Mesendoderm (in vitro differentiated cells): ENCODE data around the gene M1AP.
A peak's percentile ranks its signal among the peaks of the same experiment; 100 is the strongest.

ENCODE experiments used
- DNase-seq: peaks from one replicate; pipeline ENCODE4 v3.0.0; 2013
- H2AK5ac ChIP-seq: 2 replicates; pipeline ENCODE4 v1.6.1; 2013; ENCODE audit warnings: low read length, inconsistent platforms
- H2BK120ac ChIP-seq: 2 replicates; pipeline ENCODE4 v1.6.1; 2013; ENCODE audit warnings: low read depth, mild to moderate bottlenecking, low read length, moderate library complexity, mixed read lengths
- H2BK15ac ChIP-seq: replicated peaks from 2 replicates; pipeline ENCODE4 v1.6.1; 2013; ENCODE audit warnings: low read depth, mild to moderate bottlenecking, moderate library complexity
- H2BK5ac ChIP-seq: 2 replicates; pipeline ENCODE4 v1.6.1; 2013; ENCODE audit warnings: low read length, inconsistent platforms
- H3K18ac ChIP-seq: 2 replicates; pipeline ENCODE4 v1.6.1; 2013; ENCODE audit warnings: mild to moderate bottlenecking, low read length, mixed read lengths
- H3K23ac ChIP-seq: one replicate; pipeline ENCODE4 v1.6.1; 2013; ENCODE audit warnings: low read length
- H3K27ac ChIP-seq: 2 replicates; pipeline ENCODE4 v1.5.1; 2013; ENCODE audit warnings: low read depth, mild to moderate bottlenecking, inconsistent platforms, low read length, moderate library complexity
- H3K27me3 ChIP-seq: 2 replicates; pipeline ENCODE4 v1.6.1; 2013; ENCODE audit warnings: low read length, control low read depth, mild to moderate bottlenecking, inconsistent platforms; ENCODE audit not compliant: insufficient read depth, poor library complexity
- H3K36me3 ChIP-seq: 2 replicates; pipeline ENCODE4 v1.6.1; 2013; ENCODE audit warnings: low read length, inconsistent platforms; ENCODE audit not compliant: control insufficient read depth, insufficient read depth
- H3K4ac ChIP-seq: one replicate; pipeline ENCODE4 v1.6.1; 2013; ENCODE audit warnings: low read depth, mild to moderate bottlenecking, low read length, moderate library complexity
- H3K4me1 ChIP-seq: 2 replicates; pipeline ENCODE4 v1.6.1; 2013; ENCODE audit warnings: low read depth, low read length, inconsistent platforms; ENCODE audit not compliant: control insufficient read depth
- H3K4me2 ChIP-seq: 2 replicates; pipeline ENCODE4 v1.6.1; 2013; ENCODE audit warnings: low read length
- H3K4me3 ChIP-seq: 2 replicates; pipeline ENCODE4 v1.5.1; 2013; ENCODE audit warnings: mild to moderate bottlenecking, low read length
- H3K56ac ChIP-seq: one replicate; pipeline ENCODE4 v1.6.1; 2013; ENCODE audit warnings: low read length
- H3K79me1 ChIP-seq: 2 replicates; pipeline ENCODE4 v1.6.1; 2013; ENCODE audit warnings: low read length, inconsistent platforms
- H3K79me2 ChIP-seq: 2 replicates; pipeline ENCODE4 v1.6.1; 2013; ENCODE audit warnings: mild to moderate bottlenecking, low read length; ENCODE audit not compliant: control insufficient read depth, insufficient read depth
- H3K9ac ChIP-seq: 2 replicates; pipeline ENCODE4 v1.6.1; 2013; ENCODE audit warnings: low read length, inconsistent platforms
- H4K5ac ChIP-seq: one replicate; pipeline ENCODE4 v1.6.1; 2013; ENCODE audit warnings: low read length
- H4K8ac ChIP-seq: one replicate; pipeline ENCODE4 v1.6.1; 2013; ENCODE audit warnings: low read depth, mild to moderate bottlenecking, control low read depth, low read length, moderate library complexity
- WGBS: extraction: QIAGEN DNeasy Blood & Tissue Kit; methylation state at CpG from one replicate; pipeline ENCODE4 v1.1.7; 2013; ENCODE audit warnings: low lambda C conversion rate, missing lambda C conversion rate; ENCODE audit not compliant: insufficient coverage; ENCODE audit errors: extremely low coverage; 5-methylcytosine and 5-hydroxymethylcytosine counted together

Gene M1AP

DNA sequence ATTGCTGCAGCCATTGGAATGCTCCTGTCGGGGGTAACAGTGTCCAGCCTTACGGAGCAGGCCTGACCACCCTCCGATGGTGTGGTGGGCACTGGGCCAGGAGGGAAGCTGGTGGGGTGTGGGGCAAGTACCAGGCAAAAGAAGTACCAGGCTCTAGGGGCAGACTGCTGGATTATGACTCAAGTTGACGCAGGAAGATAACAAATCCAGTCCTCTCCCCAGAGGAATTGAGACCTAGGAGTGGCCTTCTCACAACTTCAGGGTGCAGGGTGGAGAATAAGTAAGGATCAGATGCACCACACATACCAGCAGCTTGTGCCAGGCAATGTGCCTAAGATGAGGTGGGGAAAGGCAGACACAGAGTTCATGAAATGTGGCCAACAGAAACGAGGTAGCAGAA is 43.8 kb upstream of the M1AP start:
- DNase-seq = no peak
- Histone ChIP-seq H4K8ac (no peak overlapping the region), H3K4me3 (no peak overlapping the region), H3K4me2 (no peak overlapping the region), H3K79me1 (no peaks in the 10 kb centered on the region), H3K79me2 (no peaks in the 10 kb centered on the region), H2BK5ac (no peak overlapping the region), H3K36me3 (no peaks in the 10 kb centered on the region), H3K56ac (no peak overlapping the region), H4K5ac (no peak overlapping the region), H3K27me3 (no peaks in the 10 kb centered on the region), H2AK5ac (no peak overlapping the region), H3K27ac (no peak overlapping the region), H2BK120ac (no peak overlapping the region), H3K23ac (no peak overlapping the region), H3K18ac (no peak overlapping the region), H3K9ac (no peak overlapping the region), H3K4ac (no peak overlapping the region), H2BK15ac (no peak overlapping the region), H3K4me1 (no peaks in the 10 kb centered on the region)
- WGBS = no CpG with 5 or more reads among the region's 5 CpGs

DNA sequence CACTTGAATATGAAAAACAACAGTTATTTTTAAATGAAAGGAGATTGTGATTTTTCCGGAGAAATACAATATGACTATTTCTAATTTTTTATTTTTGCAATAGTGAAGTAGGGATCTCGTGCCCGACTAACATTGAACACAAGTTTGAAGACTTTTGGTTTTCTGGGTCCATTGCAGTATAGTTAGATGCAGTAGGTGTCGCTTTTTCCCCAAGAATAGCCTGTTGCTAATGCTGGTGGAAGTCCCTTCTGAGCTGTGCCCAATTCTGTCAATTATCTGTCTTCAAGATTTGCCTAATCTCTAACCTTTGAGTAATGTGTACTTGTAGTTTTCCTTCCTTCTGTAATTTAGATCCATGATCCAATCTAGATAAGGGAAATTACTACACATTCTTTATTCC is 42.4 kb upstream of the M1AP start:
- H2BK5ac ChIP-seq = no peak overlapping the region
- peak; percentile 63 for DNase-seq
- no peak overlapping the region for H2AK5ac ChIP-seq
- H3K36me3 ChIP-seq = no peaks in the 10 kb centered on the region
- no peak overlapping the region for H3K56ac ChIP-seq
- no CpG with 5 or more reads among the region's 4 CpGs for WGBS
- no peaks in the 10 kb centered on the region for H3K4me1 ChIP-seq
- H3K79me2 ChIP-seq = no peaks in the 10 kb centered on the region
- H3K9ac ChIP-seq = no peak overlapping the region
- no peak overlapping the region for H3K23ac ChIP-seq
- no peak overlapping the region for H4K8ac ChIP-seq
- no peak overlapping the region for H3K4ac ChIP-seq
- no peak overlapping the region for H3K27ac ChIP-seq
- no peak overlapping the region for H2BK15ac ChIP-seq
- no peak overlapping the region for H3K4me3 ChIP-seq
- H3K27me3 ChIP-seq = no peaks in the 10 kb centered on the region
- H3K79me1 ChIP-seq = no peaks in the 10 kb centered on the region
- no peak overlapping the region for H2BK120ac ChIP-seq
- H4K5ac ChIP-seq = no peak overlapping the region
- H3K4me2 ChIP-seq = no peak overlapping the region
- H3K18ac ChIP-seq = no peak overlapping the region

GRCh38 chr2:74689671-74690070 is 41.5 kb upstream of the M1AP start:
- no peaks in the 10 kb centered on the region for H3K36me3 ChIP-seq
- no peaks in the 10 kb centered on the region for H3K27me3 ChIP-seq
- no peak overlapping the region for H2AK5ac ChIP-seq
- no peak overlapping the region for H2BK120ac ChIP-seq
- H3K4me2 ChIP-seq = no peak overlapping the region
- no peak for DNase-seq
- H3K18ac ChIP-seq = no peak overlapping the region
- no peak overlapping the region for H3K4ac ChIP-seq
- H3K27ac ChIP-seq = no peak overlapping the region
- H3K23ac ChIP-seq = no peak overlapping the region
- WGBS = no CpG with 5 or more reads among the region's 3 CpGs
- H3K79me2 ChIP-seq = no peaks in the 10 kb centered on the region
- no peak overlapping the region for H4K8ac ChIP-seq
- no peak overlapping the region for H3K56ac ChIP-seq
- no peak overlapping the region for H2BK15ac ChIP-seq
- H3K4me1 ChIP-seq = no peaks in the 10 kb centered on the region
- H3K9ac ChIP-seq = no peak overlapping the region
- no peaks in the 10 kb centered on the region for H3K79me1 ChIP-seq
- no peak overlapping the region for H3K4me3 ChIP-seq
- H2BK5ac ChIP-seq = no peak overlapping the region
- no peak overlapping the region for H4K5ac ChIP-seq

DNA sequence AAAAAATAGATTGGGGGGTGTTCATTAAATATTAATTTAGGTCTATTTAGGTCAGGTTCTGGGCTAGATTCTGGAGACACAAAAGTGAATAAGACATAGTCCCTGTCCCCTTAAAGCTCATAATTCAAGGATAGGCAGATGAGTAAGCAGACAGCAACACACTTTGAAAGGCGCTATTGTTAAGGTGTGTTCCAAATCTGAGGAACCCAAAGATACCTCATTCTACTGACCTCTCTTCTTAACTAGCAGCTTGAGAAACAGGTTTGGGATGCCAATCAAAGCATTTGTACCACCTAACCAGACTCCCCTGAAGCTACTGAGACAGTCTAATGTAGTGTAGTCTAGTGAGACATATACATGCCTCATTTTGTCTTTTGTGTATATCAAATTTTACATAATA is 40.8 kb upstream of the M1AP start:
- no CpG with 5 or more reads among the region's 1 CpG for WGBS
- no peak overlapping the region for H3K18ac ChIP-seq
- no peak overlapping the region for H3K56ac ChIP-seq
- H2BK5ac ChIP-seq = no peak overlapping the region
- H2BK15ac ChIP-seq = no peak overlapping the region
- H3K36me3 ChIP-seq = no peaks in the 10 kb centered on the region
- H3K79me1 ChIP-seq = no peaks in the 10 kb centered on the region
- no peak overlapping the region for H3K4me2 ChIP-seq
- no peaks in the 10 kb centered on the region for H3K27me3 ChIP-seq
- DNase-seq = no peak
- H3K9ac ChIP-seq = no peak overlapping the region
- H3K79me2 ChIP-seq = no peaks in the 10 kb centered on the region
- H4K5ac ChIP-seq = no peak overlapping the region
- no peaks in the 10 kb centered on the region for H3K4me1 ChIP-seq
- no peak overlapping the region for H2BK120ac ChIP-seq
- H4K8ac ChIP-seq = no peak overlapping the region
- no peak overlapping the region for H3K4me3 ChIP-seq
- H3K4ac ChIP-seq = no peak overlapping the region
- H2AK5ac ChIP-seq = no peak overlapping the region
- no peak overlapping the region for H3K27ac ChIP-seq
- no peak overlapping the region for H3K23ac ChIP-seq

GRCh38 chr2:74685408-74685807 is 37.3 kb upstream of the M1AP start:
- Histone ChIP-seq H3K36me3 (no peaks in the 10 kb centered on the region), H3K79me1 (no peaks in the 10 kb centered on the region), H4K8ac (no peak overlapping the region), H3K27me3 (no peaks in the 10 kb centered on the region), H3K4me1 (no peaks in the 10 kb centered on the region), H2BK120ac (no peak overlapping the region), H3K9ac (no peak overlapping the region), H3K4ac (no peak overlapping the region), H3K79me2 (no peaks in the 10 kb centered on the region), H3K4me2 (no peak overlapping the region), H3K18ac (no peak overlapping the region), H2BK5ac (no peak overlapping the region), H3K23ac (no peak overlapping the region), H3K27ac (no peak overlapping the region), H3K4me3 (no peak overlapping the region), H4K5ac (no peak overlapping the region), H2BK15ac (no peak overlapping the region), H2AK5ac (no peak overlapping the region), H3K56ac (no peak overlapping the region)
- no peak for DNase-seq
- WGBS = no CpG with 5 or more reads among the region's 3 CpGs

- no peak overlapping the region for H3K56ac ChIP-seq
- no peak overlapping the region for H2AK5ac ChIP-seq
- DNase-seq = no peak
- no peak overlapping the region for H3K18ac ChIP-seq
- H2BK5ac ChIP-seq = no peak overlapping the region
- no peak overlapping the region for H3K23ac ChIP-seq
- no peaks in the 10 kb centered on the region for H3K27me3 ChIP-seq
- H3K4ac ChIP-seq = no peak overlapping the region
- H3K9ac ChIP-seq = no peak overlapping the region
- no peak overlapping the region for H4K5ac ChIP-seq
- no peak overlapping the region for H3K4me2 ChIP-seq
- H3K4me1 ChIP-seq = no peaks in the 10 kb centered on the region
- H3K4me3 ChIP-seq = no peak overlapping the region
- no peaks in the 10 kb centered on the region for H3K79me1 ChIP-seq
- no peaks in the 10 kb centered on the region for H3K79me2 ChIP-seq
- H3K36me3 ChIP-seq = no peaks in the 10 kb centered on the region
- no peak overlapping the region for H2BK15ac ChIP-seq
- no peak overlapping the region for H4K8ac ChIP-seq
- no peak overlapping the region for H2BK120ac ChIP-seq
- no peak overlapping the region for H3K27ac ChIP-seq
Measured at GRCh38 chr2:74682501-74682900, 34.4 kb upstream of the M1AP start.
